ENCODE data around the gene CD300LB. TPM values are rescaled to one million over a fixed set of nuclear protein-coding genes. Genes with fewer than 3 reads are reported as not detected.
"Not testable (repeated sequence)": the region's sequence is repeated elsewhere in the genome, so short reads cannot be mapped to it uniquely, and the experiment has no call there.

The CD300LB gene
- total RNA-seq, 1 experiment from 2014 or later: not detected

DNA sequence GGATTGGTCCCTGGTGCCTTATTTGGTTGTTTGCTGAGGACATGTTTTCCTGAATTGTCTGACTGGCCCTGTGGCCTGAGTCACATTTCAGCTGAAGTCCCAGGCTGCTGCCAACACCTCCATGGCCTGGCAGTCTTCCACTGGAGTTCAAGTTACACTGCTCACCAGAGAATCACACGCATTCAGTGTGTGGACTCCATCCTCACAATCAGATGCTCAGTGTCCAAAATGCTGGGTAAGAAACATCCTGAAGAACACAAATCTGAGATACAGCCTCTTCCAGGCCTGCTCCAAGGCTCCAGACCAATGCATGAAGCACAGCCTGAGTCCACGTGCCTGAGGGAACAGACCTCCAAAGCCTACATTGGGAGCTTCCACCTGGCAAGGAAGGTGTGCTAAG, 19.2 kb downstream of the CD300LB start (continued):
- TF ChIP-seq, protein P1, sequence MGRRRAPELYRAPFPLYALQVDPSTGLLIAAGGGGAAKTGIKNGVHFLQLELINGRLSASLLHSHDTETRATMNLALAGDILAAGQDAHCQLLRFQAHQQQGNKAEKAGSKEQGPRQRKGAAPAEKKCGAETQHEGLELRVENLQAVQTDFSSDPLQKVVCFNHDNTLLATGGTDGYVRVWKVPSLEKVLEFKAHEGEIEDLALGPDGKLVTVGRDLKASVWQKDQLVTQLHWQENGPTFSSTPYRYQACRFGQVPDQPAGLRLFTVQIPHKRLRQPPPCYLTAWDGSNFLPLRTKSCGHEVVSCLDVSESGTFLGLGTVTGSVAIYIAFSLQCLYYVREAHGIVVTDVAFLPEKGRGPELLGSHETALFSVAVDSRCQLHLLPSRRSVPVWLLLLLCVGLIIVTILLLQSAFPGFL (CRISPR knock-in tag; IDR thresholded peaks at IDR 0.05; ENCODE audit: borderline replicate concordance): no peak
- TF ChIP-seq ESRRA (CRISPR knock-in tag; IDR thresholded peaks at IDR 0.05; ENCODE audit: borderline replicate concordance) (no peak), ZNF396 (CRISPR knock-in tag; IDR thresholded peaks at IDR 0.05; ENCODE audit: borderline replicate concordance) (no peak), ZNF121 (CRISPR knock-in tag; IDR thresholded peaks at IDR 0.05) (no peak)
- TF ChIP-seq, protein P2, sequence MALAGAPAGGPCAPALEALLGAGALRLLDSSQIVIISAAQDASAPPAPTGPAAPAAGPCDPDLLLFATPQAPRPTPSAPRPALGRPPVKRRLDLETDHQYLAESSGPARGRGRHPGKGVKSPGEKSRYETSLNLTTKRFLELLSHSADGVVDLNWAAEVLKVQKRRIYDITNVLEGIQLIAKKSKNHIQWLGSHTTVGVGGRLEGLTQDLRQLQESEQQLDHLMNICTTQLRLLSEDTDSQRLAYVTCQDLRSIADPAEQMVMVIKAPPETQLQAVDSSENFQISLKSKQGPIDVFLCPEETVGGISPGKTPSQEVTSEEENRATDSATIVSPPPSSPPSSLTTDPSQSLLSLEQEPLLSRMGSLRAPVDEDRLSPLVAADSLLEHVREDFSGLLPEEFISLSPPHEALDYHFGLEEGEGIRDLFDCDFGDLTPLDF (CRISPR knock-in tag; IDR thresholded peaks at IDR 0.05): no peak

DNA sequence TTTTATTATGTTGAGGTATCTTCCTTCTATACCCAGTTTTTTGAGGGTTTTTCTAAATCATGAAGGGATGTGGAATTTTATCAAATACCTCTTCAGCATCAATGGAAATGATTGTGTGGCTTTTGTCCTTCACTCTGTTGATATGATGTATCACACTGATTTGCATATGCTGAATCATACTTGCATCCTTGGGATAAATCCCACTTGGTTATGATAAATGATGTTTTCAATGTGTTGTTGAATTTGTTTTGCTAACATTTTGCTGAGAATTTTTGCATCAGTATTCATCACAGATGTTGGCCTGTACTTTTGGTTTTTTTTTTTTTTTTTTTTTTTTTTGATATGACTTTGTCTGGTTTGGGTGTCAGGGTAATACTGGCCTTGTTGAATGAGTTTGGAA, 23.1 kb downstream of the CD300LB start:
- ChIA-PET POLR2A (no interaction called here), CTCF (interaction anchor here (1.0 kb wide), 1 partner anchor 129 kb away, joined by 4 read pairs; no protein-coding TSS in a partner anchor)
- Mint-ChIP-seq H3K4me1 (no peaks in the 10 kb centered on the region), H3K27ac (no peak overlapping the region), H3K4me3 (no peak overlapping the region), H3K27me3 (ENCODE audit: low read depth) (peaks cover 10% of the 10 kb centered on the region), H3K9me3 (no peaks in the 10 kb centered on the region), H3K36me3 (no peaks in the 10 kb centered on the region)
- DNase-seq (ENCODE audit: low spot score) (no peak), ATAC-seq (no peak)
- TF ChIP-seq, protein P3, sequence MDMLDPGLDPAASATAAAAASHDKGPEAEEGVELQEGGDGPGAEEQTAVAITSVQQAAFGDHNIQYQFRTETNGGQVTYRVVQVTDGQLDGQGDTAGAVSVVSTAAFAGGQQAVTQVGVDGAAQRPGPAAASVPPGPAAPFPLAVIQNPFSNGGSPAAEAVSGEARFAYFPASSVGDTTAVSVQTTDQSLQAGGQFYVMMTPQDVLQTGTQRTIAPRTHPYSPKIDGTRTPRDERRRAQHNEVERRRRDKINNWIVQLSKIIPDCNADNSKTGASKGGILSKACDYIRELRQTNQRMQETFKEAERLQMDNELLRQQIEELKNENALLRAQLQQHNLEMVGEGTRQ (CRISPR knock-in tag; IDR thresholded peaks at IDR 0.05): no peak
- TF ChIP-seq, protein P4, sequence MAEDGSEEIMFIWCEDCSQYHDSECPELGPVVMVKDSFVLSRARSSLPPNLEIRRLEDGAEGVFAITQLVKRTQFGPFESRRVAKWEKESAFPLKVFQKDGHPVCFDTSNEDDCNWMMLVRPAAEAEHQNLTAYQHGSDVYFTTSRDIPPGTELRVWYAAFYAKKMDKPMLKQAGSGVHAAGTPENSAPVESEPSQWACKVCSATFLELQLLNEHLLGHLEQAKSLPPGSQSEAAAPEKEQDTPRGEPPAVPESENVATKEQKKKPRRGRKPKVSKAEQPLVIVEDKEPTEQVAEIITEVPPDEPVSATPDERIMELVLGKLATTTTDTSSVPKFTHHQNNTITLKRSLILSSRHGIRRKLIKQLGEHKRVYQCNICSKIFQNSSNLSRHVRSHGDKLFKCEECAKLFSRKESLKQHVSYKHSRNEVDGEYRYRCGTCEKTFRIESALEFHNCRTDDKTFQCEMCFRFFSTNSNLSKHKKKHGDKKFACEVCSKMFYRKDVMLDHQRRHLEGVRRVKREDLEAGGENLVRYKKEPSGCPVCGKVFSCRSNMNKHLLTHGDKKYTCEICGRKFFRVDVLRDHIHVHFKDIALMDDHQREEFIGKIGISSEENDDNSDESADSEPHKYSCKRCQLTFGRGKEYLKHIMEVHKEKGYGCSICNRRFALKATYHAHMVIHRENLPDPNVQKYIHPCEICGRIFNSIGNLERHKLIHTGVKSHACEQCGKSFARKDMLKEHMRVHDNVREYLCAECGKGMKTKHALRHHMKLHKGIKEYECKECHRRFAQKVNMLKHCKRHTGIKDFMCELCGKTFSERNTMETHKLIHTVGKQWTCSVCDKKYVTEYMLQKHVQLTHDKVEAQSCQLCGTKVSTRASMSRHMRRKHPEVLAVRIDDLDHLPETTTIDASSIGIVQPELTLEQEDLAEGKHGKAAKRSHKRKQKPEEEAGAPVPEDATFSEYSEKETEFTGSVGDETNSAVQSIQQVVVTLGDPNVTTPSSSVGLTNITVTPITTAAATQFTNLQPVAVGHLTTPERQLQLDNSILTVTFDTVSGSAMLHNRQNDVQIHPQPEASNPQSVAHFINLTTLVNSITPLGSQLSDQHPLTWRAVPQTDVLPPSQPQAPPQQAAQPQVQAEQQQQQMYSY (CRISPR knock-in tag; IDR thresholded peaks at IDR 0.05): no peak
- TF ChIP-seq FOXP1 (CRISPR knock-in tag; IDR thresholded peaks at IDR 0.05; ENCODE audit: borderline replicate concordance) (no peak), OVOL2 (CRISPR knock-in tag; IDR thresholded peaks at IDR 0.05; ENCODE audit: borderline replicate concordance) (no peak), MXD4 (CRISPR knock-in tag; IDR thresholded peaks at IDR 0.05; ENCODE audit: borderline replicate concordance) (no peak), ZNF423 (CRISPR knock-in tag; IDR thresholded peaks at IDR 0.05) (no peak), ZNF232 (CRISPR knock-in tag; IDR thresholded peaks at IDR 0.05) (no peak), FOXK1 (CRISPR knock-in tag; IDR thresholded peaks at IDR 0.05) (no peak), ETV6 (CRISPR knock-in tag; IDR thresholded peaks at IDR 0.05) (no peak)
- TF ChIP-seq, protein P5, sequence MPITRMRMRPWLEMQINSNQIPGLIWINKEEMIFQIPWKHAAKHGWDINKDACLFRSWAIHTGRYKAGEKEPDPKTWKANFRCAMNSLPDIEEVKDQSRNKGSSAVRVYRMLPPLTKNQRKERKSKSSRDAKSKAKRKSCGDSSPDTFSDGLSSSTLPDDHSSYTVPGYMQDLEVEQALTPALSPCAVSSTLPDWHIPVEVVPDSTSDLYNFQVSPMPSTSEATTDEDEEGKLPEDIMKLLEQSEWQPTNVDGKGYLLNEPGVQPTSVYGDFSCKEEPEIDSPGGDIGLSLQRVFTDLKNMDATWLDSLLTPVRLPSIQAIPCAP (CRISPR knock-in tag; IDR thresholded peaks at IDR 0.05): no peak
- TF ChIP-seq, protein P6, sequence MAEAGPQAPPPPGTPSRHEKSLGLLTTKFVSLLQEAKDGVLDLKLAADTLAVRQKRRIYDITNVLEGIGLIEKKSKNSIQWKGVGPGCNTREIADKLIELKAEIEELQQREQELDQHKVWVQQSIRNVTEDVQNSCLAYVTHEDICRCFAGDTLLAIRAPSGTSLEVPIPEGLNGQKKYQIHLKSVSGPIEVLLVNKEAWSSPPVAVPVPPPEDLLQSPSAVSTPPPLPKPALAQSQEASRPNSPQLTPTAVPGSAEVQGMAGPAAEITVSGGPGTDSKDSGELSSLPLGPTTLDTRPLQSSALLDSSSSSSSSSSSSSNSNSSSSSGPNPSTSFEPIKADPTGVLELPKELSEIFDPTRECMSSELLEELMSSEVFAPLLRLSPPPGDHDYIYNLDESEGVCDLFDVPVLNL (CRISPR knock-in tag; IDR thresholded peaks at IDR 0.05; ENCODE audit: borderline replicate concordance, low read depth): no peak
- TF ChIP-seq, protein P7, sequence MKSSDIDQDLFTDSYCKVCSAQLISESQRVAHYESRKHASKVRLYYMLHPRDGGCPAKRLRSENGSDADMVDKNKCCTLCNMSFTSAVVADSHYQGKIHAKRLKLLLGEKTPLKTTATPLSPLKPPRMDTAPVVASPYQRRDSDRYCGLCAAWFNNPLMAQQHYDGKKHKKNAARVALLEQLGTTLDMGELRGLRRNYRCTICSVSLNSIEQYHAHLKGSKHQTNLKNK (CRISPR knock-in tag; IDR thresholded peaks at IDR 0.05): no peak
- TF ChIP-seq, protein P2 (CRISPR knock-in tag; IDR thresholded peaks at IDR 0.05): no peak

DNA sequence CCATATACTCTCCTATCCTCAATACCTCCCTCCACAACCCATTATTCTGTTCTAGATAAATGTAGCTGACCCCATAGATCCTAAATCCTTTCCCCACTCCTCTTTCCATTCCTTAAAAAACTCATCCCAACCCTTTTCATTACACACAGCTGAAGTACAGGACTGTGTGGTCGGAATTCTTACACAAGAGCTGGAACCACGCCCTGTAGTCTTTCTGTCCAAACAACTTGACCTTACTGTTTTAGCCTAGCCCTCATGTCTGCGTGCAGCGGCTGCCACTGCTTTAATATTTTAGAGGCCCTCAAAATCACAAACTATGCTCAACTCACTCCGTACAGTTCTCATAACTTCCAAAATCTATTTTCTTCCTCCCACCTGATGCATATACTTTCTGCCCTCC, 27.3 kb downstream of the CD300LB start:
- H3K9me3 Mint-ChIP-seq; H3K27ac Mint-ChIP-seq; H3K4me3 Mint-ChIP-seq; ATAC-seq; H3K36me3 Mint-ChIP-seq; DNase-seq (ENCODE audit: low spot score); H3K4me1 Mint-ChIP-seq; POLR2A ChIA-PET; H3K27me3 Mint-ChIP-seq (ENCODE audit: low read depth): not testable (repeated sequence)
- CTCF ChIA-PET: interaction anchor here (1.0 kb wide), 1 partner anchor 136 kb away, joined by 3 read pairs; no protein-coding TSS in a partner anchor
